ENCODE measurements around the gene ZSWIM7. TPM values are rescaled to one million over a fixed set of nuclear protein-coding genes. Genes with fewer than 3 reads are reported as not detected.
A peak's percentile ranks its signal among the peaks of the same experiment; 100 is the strongest.

The ZSWIM7 gene, protein sequence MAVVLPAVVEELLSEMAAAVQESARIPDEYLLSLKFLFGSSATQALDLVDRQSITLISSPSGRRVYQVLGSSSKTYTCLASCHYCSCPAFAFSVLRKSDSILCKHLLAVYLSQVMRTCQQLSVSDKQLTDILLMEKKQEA
- 21.6 TPM for polyA plus RNA-seq (2013, experiment 1 of 2; ENCODE audit: insufficient read length)
- polyA plus RNA-seq (2013, experiment 2 of 2; ENCODE audit: insufficient read length): 21.5 TPM

DNA sequence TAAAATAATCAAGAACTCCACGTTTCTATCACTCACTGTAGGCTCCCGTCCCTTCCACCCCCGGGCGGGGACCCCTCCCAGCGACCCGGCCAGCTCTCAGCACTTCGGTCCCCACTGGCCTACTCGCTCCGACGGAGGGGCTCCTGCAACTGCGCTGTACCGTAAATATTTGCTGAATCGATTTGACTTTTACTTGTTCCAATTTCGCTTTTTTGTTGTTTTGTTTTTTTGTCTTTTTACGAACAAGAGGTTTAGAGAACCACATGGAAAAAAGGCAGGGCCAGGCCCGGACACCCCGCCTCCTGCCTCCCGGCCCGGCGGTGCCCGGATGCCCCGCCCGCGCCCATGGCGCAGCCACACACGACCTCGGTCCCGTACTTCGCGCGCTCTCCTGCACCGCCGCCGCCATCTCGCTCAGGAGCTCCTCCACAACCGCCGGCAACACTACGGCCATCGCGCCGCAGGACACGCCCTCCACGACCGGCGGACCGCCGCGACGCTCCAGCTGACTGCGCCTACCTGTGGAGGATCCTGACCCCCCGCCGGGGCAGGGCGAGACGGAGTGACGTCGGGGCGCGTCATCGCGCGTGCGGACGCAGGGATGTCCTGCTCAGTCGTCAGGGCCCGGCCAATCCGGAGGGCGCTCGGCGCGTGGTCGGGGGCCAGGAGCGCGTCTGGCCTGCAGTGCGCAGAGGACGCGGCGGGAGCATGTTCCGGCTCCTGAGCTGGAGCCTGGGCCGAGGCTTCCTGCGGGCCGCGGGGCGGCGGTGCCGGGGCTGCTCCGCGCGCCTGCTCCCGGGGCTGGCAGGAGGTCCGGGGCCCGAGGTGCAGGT is at the start of gene ZSWIM7, which contains the start of gene TTC19:
ZSWIM7 (minus strand) TSS at position 564 of the 833 bp plus-strand sequence; CDS start at position 454, 110 bp downstream.
TTC19 (plus strand) TSS at position 684 of the 833 bp plus-strand sequence; CDS start at position 709, 25 bp downstream.
- peak; percentile 94 for DNase-seq

DNA sequence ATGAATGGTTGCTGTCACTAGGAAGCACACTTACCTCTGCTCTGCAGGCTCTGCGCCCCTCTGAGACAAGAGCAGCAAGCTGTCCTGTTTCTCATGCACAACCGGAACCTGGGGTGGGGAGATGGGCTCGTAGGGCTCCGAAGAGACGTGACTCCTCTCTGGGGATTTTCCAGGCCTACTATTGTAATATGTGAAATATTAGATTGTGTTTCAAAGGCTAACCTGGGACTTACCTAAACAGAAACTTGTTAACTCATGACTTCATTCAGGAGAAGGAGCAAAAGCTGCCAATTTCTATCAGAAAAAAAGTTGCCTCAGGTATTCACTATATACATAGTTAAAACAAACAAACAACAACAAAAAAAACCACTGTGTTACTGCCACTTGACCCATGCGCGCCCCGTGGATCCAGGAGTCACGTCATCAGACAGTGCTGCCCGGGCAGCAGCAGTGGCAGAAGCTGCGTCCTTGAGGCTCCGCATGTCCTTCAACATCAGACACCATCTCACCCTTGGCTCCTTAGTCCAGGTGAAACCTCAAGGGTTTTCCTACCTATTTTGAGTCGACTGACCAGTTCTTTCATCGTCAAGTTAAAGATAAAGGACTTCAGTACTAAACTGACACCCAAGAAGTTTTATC is 49.4 kb upstream of the ZSWIM7 start:
- no peak for DNase-seq

DNA sequence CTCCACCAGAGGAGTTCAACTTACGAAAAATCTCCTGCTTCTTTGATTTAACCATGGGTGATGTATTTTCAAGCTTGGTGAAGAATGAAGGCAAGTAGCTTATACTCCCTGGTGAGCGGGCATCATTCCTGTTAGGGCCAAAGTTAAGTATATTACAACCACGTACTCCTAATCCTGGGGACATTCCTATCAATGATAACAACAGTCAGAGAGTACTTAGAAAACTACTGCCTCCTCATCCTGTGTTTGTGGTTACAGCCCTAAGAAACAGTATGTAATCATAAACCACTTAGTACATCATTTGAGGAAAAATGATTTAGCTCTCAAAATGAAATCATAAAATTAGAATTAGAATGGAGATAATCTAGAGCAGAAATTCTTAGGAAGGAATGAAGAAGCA is 47.5 kb upstream of the ZSWIM7 start:
- DNase-seq: no peak

DNA sequence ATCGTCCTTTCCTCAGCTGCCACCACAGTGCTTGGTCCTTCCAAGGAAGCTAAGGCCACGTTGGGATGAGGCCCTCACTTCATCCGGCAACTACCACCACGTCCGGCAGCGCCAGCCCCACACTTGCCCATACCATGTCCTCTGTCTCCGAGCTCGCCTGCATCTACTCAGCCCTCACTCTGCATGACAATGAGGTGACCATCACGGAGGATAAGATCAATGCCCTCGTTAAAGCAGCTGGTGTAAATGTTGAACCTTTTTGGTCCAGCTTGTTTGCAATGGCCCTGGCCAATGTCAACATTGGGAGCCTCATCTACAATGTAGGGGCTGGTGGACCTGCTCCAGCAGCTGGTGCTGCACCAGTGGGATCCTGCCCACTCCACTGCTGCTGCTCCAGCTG is 45.0 kb upstream of the ZSWIM7 start:
- DNase-seq: no peak

DNA sequence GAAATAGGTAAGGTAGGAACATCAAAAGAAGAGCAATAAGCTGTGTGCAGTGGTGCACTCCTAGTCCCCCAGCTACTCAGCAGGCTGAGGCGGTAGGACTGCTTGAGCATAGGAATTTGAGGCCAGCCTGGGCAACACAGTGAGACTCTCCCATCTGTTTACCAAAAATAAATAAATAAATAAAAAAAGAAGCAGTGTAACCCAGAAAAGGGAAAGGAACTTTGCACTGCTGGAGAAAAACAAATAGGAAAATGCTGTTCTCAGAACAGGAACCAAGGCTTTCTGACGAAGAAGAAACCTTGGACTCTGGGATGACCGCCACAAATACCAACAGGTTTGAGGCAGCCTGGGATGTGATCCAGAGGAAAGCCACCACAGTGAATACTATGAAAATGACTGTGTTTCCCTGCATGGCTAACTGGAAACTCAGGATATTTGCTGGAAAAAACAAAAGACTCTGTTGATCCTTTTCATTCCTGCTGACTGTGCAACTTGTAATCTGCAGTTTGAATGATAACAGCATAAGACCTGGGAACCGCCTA is 41.3 kb upstream of the ZSWIM7 start:
- peak; percentile 75 for DNase-seq

DNA sequence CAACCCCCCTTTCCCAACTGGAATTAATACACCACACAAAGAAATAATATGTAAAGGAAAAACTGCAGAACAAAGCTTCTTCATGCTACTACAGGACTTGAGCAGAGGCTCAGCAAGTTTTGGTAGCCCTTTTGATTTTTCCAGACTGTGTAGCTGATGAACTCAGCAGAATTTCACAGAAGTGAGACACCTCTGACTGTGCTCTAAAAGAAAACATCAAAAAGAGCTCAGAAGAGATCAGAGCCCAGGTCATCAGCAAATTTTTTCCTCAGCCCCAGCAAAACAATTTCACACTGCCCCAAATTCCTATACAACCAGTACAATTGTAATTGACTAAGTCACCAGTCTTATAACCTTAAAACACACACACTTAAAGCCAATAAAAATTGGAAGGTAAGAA is 38.1 kb upstream of the ZSWIM7 start:
- DNase-seq: peak; percentile 7

DNA sequence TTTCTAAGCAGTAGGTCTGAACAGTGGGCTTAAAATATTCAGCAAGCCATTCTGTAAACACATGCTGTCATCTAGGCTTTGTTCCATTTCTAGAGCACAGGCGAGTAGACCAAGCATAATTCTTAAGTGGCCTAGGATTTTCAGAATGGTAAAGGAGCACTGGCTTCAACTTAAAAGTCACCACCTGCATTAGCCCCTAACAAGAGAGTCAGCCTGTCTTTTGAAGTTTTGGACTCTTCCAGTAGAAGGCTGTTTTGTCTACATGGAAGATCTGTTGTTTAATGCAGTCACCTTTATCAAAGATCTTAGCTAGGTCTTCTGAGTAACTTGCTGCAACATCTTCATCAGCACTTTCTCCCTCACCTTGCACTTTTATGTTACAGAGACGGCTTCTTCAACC is 36.8 kb upstream of the ZSWIM7 start:
- no peak for DNase-seq

DNA sequence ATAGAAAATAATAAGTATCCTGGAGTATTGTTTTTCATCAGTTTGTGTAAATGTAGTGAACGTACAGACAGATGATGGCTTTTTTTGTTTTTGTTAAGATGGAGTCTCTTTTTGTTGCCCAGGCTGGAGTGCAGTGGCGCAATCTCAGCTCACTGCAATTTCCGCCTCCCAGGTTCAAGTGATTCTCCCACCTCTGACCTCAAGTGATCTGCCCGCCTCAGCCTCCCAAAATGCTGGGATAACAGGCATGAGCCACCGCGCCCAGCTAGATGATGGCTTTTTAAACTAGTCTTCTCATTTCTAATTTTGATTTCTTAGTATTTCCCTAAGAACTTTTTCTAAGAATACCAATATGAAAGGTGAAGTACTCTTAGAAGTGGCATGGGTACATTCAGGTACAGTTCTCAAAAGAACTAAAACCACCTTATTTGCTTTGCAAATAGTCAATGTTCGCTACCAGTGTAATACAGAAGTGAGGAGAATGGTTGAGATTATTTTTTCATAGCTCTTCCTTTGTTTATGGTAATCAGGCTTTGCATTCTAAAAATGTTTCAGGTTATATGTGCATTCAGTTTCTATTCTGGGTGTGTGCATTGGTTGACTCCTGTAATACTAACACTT is 34.3 kb upstream of the ZSWIM7 start:
- DNase-seq: no peak

DNA sequence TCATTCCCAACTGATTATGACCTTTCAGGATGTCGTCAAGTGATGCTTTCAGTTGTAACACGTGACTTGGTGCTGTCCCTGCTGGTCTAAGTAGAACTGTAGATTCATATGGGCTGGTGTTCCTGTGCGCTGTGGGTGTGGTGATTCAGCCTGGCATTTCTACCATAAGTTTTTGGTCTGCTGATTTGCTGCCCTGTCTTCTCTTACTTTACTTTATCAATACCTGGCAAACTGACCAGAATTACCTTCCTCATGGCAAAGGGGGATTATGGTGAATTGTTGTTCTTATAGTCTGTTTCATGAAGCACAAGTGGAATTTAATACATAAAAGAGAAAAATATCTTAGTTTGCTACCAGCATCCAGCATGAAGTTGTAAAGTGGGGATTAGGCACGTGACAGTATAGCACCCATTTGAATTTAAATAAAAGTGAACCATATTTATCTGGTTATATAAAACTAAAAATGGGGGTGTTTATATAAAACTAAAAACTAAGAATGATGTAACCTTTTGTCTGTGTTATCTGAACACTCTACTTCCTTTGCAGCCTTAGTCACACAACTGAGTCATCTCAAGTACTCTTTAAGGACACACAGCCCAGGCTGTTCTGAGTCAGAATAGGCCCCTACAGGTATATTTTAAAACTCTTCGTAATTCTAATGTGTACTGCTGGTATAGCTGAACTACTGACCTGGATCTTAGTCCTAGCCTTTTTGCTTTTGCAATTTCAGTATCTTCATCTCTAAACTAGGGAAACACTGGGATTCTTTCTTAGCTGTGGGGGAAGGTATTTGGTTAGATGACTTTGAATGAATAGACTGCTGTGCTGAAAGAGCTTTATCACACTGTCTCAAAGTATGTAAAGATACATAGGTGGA is 28.4 kb upstream of the ZSWIM7 start:
- DNase-seq: peak; percentile 92

DNA sequence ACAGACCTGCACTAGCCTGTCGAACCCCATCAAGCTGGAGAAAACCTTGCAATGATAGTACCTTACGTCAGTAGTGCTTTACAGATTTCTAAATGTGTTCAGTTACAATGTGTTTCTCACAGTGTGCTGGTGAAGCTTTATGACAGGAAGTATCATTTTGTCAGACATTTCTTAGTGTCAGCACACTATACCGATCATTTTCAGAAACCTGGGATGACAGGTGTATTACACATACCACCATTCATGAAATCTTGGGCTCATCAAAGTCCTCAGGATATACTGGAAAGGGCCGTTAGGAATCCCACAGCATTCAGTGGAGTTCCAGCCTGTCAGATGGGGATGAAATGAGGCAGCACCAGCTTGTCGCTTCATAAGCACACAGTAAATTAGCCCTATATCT is 27.4 kb upstream of the ZSWIM7 start:
- DNase-seq: no peak

DNA sequence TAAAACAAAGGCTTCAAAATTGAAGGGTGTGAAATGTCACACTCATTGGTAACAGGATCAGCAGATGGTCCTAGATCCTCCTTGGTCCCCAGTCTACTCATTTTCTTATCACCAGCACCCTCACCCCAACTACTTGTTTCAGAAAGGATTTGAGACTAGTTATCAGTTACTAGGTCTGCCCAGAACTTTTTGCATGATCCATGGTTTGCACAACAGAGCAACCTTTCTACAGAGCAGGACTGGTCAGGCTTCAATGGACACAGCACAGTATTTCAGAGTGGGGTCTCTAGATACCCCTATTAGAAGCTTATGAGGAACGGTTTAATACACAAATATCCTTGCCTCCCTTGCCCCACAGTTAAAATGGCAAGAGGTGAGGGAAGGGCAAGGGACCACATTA is 25.7 kb upstream of the ZSWIM7 start:
- DNase-seq: no peak

DNA sequence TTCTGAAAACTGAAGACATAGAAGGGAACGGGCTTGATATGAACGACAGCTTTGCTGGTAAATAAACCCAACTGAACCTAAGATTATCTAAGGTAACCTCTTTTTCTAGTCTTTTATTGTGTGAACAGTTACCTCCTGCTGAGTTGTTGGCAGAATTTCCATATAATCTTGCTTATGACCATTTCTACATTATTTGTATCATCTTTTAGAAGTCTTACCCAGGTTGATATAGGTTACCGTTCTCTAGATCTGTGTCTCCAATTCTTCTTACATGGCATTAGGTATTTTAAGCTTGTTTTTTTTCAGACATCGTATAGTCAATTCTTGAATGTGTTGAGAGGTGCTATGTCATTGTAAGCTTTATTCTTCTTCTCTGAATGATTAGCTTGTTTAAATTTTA is 24.4 kb upstream of the ZSWIM7 start:
- DNase-seq: no peak

DNA sequence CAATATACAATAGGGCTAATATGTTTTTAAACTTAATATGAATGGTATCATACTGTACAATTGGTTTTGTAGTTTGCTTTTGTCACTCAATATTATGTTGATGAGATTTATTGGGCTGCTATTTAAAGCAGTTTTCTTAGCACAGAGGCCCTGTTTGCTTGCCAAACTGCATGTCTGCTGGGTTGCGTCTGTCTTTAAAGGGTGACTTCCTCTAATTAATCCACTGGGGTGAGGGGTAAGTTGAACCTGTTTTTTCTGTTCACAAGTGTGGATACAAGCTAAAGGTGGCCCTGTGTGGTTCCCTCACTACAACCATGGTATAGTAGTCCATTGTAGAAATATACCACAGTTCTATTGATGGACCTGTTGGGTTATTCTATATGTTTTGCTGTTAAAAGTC is 19.8 kb upstream of the ZSWIM7 start:
- DNase-seq: no peak

DNA sequence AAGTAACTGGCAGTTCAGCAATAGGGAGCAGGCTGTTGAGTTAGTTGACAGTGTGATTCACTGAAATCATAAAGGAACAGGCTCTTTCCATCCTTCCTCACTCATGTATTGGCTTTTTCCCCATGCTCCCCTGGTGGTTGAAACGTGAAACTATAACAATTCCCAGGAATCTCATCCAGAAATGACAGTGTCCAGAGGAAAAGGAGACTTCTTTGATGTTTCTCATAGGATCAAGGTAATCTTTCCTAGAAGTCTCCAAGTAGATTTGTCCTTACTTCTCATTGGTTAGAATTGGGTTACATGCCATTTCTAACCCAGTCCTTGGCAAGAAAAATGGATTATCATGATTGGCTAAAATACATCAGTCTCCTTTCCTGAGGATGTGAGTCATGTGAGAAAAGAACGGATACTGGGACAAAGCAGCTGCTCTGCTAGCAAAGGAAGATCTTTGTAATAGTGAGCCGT is 14.5 kb upstream of the ZSWIM7 start:
- DNase-seq: peak; percentile 74

DNA sequence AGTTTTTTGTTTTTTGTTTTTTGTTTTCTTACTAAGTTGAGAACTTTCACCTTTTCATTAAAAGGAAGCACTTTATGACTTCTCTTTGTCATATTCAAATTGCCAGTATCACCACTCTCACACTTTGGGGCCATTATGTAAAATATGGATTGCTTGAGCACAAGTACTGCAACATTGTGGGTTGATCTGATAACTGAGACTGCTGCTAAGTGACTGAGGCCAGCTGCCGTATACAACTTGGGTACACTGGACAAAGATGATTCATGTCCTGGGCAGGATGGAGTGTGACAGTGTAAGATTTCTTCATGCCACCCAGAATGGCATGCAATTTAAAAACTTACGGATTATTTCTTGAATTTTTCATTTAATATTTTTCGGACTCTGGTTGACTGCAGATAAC is 7.9 kb upstream of the ZSWIM7 start:
- DNase-seq: no peak

DNA sequence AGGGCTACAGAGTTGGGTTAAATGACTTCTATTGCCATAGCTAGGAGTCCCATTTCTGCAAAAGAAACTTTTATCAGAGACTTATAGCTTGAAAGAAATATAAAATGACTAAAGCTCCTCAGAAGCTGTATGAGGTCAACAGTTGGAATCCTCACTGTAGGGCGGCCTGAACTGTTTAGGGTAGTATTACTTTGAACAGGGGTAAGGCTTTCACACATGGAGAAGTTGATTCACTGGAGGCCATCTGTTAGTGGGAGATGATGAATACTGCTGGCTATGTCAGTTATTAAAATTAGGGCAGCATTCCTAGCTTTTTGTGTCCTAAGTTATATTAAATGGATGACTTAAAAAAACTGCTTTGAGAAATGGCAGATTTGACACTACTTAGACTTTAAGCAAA is 6.1 kb upstream of the ZSWIM7 start:
- no peak for DNase-seq

DNA sequence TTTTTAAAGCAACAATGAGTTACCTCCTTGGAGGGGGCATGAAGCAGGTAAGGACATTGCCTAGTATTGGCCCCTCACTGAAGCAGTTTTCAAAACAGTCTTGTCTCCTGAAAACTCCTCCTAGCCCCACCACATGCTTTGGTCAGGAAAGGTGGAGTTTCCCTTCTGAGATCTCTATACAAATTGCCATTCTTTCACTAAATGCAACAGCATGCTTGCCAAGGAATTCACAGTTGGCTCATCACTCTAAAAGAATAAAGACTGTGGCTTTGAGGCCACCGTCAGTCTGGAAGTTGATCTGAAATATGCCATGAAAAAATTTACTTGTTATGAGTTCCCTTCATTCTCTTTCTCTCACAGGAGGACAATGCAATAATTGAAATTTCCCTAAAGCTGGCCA is 4.3 kb upstream of the ZSWIM7 start:
- DNase-seq: no peak

DNA sequence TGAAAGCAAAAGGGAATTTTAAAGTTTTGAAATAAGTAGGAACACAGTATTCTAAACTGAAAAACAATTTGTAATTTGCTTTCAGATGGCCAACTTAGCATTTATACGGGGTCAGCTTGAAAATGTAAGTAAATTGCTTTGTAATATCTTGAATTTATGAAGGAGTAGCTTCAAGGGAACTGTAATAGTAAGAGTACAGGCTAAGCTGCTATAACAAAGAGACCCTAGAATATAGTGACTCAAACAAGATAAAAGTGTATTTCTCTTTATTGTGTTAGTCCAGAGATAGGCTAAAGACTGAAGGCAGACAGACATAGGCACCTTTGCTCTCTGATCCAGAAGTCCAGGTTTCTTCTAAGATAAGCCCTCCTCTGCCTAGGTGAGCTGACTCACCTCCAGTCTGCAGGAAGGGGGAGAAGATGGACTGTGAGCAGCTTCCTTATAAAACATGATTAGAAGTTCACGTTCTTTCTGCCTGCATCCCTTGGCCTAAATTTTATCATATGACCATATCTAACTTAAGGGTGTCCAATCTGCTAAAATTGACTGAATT is 3.3 kb upstream of the ZSWIM7 start:
- no peak for DNase-seq

DNA sequence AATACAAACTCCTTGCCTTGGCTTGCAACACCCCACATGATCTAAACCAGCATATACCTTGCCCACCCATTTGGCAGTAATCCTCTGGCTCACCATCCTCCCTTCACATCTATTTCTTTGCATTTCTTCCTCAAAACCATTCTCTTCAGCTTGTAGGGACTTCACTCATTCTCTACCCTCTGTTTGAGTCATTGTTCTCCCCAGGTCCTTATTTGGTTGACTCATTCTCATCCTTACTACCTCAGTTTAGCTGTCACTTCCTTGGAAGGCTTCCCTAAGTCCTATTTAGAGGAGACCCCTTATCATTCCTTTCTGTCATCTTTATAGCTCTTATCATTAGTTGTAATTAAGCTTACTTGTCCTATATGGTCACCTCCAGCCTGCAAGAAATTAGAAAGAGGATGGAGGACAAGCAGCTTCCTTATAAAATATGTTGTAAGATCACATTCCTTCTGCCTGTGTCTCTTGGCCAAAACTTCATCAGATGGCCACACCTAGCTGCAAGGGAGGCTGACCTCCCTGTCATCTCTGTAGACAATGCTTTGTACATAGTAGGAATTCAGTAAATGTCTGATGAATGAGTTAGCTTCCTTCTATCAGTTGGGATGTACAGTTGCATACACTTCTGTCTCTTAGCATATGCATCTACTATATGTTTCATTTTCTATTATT is 1.9 kb upstream of the ZSWIM7 start:
- DNase-seq: no peak

DNA sequence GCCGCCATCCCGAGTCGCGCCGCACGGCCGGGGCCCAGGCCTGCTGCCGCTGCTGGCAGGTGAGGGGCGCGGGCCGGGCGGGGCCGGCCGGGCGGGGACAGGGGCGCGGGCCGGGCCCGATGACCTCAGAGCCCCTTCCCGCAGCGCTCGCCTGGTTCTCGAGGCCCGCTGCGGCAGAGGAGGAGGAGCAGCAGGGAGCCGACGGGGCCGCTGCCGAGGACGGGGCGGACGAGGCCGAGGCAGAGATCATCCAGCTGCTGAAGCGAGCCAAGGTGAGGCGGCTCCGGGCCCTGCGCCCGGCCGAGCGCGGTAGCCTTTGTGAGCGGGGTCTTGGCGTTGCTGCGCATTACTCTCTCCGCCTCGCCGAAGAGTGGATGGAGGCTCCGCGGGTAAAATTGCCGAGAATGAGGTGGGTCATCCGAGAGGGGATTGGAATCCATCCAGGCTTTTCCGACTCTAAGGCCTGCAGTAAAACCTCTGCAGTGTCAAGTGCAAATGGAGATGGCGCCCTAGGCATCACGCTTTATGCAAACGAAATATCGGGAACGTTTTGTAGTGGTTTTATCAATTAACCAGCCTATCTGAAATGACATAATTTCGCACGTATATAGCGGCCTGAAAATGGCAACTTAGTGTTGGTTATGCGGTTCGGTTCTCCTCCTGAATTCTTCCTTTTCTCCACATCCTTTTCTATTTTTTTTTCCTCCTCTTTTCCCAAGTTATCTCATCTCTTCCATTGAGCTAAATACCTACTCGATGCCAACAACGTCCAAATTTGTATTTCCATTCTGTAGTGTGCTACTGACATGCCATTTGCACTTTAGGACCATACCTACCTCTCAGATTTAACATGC is 697 bp upstream of the ZSWIM7 start:
- DNase-seq: peak; percentile 25

Measured in fibroblast of skin of abdomen (primary cell).